Natural killer cell (primary cell): Measurements from ENCODE around the gene RGS6. TPM values are rescaled to one million over a fixed set of nuclear protein-coding genes. Genes with fewer than 3 reads are reported as not detected.

ENCODE experiments used
- ATAC-seq, 3 donors: fragments of 150-1000 bp in 2 of 3; fragments of 200-7000 bp in 1 of 3; cut with Tn5 transposase; 1 replicate in 1 of 3; 2 replicates in 2 of 3; pipeline ENCODE4 v1.10.0; 2021; ENCODE audit warnings: mild to moderate bottlenecking in 2 of 3, moderate library complexity in 2 of 3
- DNase-seq, 2 donors: peaks; one replicate each; pipeline versions ENCODE4 v3.0.0 to v3.0.0-alpha.2; 2013 to 2021; ENCODE audit warnings: mixed read lengths in 1 of 2
- H3K27ac ChIP-seq: one replicate; pipeline ENCODE4 v1.5.1; 2013; ENCODE audit warnings: mild to moderate bottlenecking, low read length
- H3K27me3 ChIP-seq: one replicate; pipeline ENCODE4 v1.6.1; 2013; ENCODE audit warnings: low read length; ENCODE audit not compliant: control insufficient read depth, insufficient read depth
- H3K36me3 ChIP-seq: one replicate; pipeline ENCODE4 v1.6.1; 2013; ENCODE audit warnings: low read length; ENCODE audit not compliant: control insufficient read depth, insufficient read depth
- H3K4me1 ChIP-seq: one replicate; pipeline ENCODE4 v1.6.1; 2013; ENCODE audit warnings: low read length; ENCODE audit not compliant: control insufficient read depth, insufficient read depth
- H3K4me3 ChIP-seq: one replicate; pipeline ENCODE4 v1.5.1; 2013; ENCODE audit warnings: low read length
- H3K9me3 ChIP-seq: one replicate; pipeline ENCODE4 v1.6.1; 2013; ENCODE audit warnings: low read length; ENCODE audit not compliant: control insufficient read depth, insufficient read depth
- H3K27ac Mint-ChIP-seq, 2 donors: one replicate each; pipeline ENCODE4 v1.8.0; 2022; ENCODE audit warnings: mild to moderate bottlenecking in 2 of 2, mixed read lengths in 2 of 2, moderate library complexity in 1 of 2
- H3K27me3 Mint-ChIP-seq, 2 donors: one replicate each; pipeline ENCODE4 v1.8.0; 2022; ENCODE audit warnings: low read depth in 2 of 2, mixed read lengths in 2 of 2
- H3K36me3 Mint-ChIP-seq: one replicate; pipeline ENCODE4 v1.8.0; 2022; ENCODE audit warnings: mixed read lengths
- H3K4me1 Mint-ChIP-seq, 2 donors: one replicate each; pipeline ENCODE4 v1.8.0; 2022; ENCODE audit warnings: mixed read lengths in 2 of 2
- H3K4me3 Mint-ChIP-seq: one replicate; pipeline ENCODE4 v1.8.0; 2022; ENCODE audit warnings: mild to moderate bottlenecking, moderate library complexity, mixed read lengths
- H3K9me3 Mint-ChIP-seq, 2 donors: one replicate each; pipeline ENCODE4 v1.8.0; 2022; ENCODE audit warnings: mixed read lengths in 2 of 2
- CTCF ChIP-seq: fragments of 200-600 bp; IDR thresholded peaks from one replicate; pipeline ENCODE4 v1.8.0; 2022; ENCODE audit warnings: antibody characterized with exemption
- WGBS: methylation state at CpG from one replicate; pipeline ENCODE4 v1.1.7; 2013; ENCODE audit warnings: missing lambda C conversion rate; ENCODE audit not compliant: insufficient coverage; 5-methylcytosine and 5-hydroxymethylcytosine counted together
- intact Hi-C: fragments of 100-400 bp; cut with micrococcal nuclease; formaldehyde crosslinking; loops from one replicate; pipeline ENCODE4 v1.14.2; 2022
- total RNA-seq, 4 donors: library from RNA; stranded (reverse); fragments of 120-200 nt in 1 of 4; gene quantifications; one replicate each; pipeline versions ENCODE4 v1.2.3 to v1.2.4, GENCODE V29; 2013 to 2022

Gene RGS6
- total RNA-seq, 3 donors from 2014 or later (not counting 1 experiment from before 2014, with no cell fraction given) = 0.75 to 1.4 TPM; not detected in 1

DNA sequence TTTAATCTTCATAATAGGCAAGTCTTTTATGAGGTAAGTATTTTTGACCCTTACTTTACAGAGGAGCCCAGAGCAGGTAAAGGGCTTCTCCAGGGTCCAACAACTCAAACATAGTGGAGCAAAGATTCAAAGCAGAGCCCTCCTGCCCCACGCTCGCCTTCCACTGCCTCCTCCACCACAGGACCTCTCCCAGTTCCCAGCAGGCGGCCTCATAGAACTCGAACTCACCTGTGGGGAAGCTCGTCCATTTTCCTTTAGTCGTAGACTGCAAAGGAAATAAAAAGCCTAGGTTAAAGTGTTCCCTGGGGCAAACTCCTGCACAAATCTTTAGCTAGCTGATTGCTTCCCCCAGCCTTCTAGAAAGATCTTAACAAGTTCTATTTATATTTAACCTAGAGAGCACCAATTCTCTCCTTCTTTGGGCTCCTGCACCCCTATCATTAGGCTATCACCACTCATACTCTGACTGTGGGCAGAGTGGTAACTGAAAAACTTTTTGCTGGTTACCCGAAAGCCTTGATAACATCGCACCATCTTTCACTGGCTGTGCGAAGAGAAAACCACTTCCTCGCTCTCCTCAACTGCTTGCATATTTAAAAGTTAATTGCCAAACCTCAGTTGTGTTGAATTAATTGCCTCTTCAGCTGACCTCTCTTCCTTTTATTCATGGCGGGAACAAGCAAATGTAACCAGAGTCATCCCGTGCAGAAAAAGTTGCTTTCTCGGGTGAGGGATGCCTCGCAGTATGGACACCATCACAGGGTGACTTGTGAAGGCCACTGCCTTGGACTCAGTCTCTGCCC lies 662.1 kb downstream of the RGS6 start:
- peaks cover 54 to 56% of the 10 kb centered on the region in 2 donors for H3K4me1 Mint-ChIP-seq
- peak overlapping the region; percentile 19 to 28 for H3K27ac Mint-ChIP-seq
- H3K9me3 Mint-ChIP-seq = no peaks in the 10 kb centered on the region
- H3K4me3 Mint-ChIP-seq = peak overlapping the region; percentile 77
- no peak overlapping the region for H3K27ac ChIP-seq
- H3K36me3 ChIP-seq = no peaks in the 10 kb centered on the region
- H3K4me3 ChIP-seq = no peak overlapping the region
- ATAC-seq (peak; percentile 86 to 96 (median 88)), DNase-seq (peak; percentile 44 to 74)
- no peak for TF ChIP-seq CTCF
- H3K27me3 Mint-ChIP-seq = peaks cover 72% of the 10 kb centered on the region in 2 donors
- H3K27me3 ChIP-seq = peaks cover 49% of the 10 kb centered on the region
- intact Hi-C loops = loop anchor here (2.0 to 5.0 kb wide), 4 partner anchors 75 to 298 kb away; partner anchors contain the start of gene DPF3
- H3K4me1 ChIP-seq = peaks cover 50% of the 10 kb centered on the region
- H3K36me3 Mint-ChIP-seq = no peaks in the 10 kb centered on the region
- no peaks in the 10 kb centered on the region for H3K9me3 ChIP-seq
- WGBS = 12% methylated on average over 14 of the region's 14 CpGs

- H3K4me3 Mint-ChIP-seq = peak overlapping the region; percentile 11
- TF ChIP-seq CTCF = no peak
- peaks cover 64 to 68% of the 10 kb centered on the region in 2 donors for H3K27me3 Mint-ChIP-seq
- Histone ChIP-seq H3K4me3 (no peak overlapping the region), H3K4me1 (peaks cover 50% of the 10 kb centered on the region), H3K36me3 (no peaks in the 10 kb centered on the region), H3K27me3 (peaks cover 46% of the 10 kb centered on the region), H3K9me3 (no peaks in the 10 kb centered on the region), H3K27ac (no peak overlapping the region)
- intact Hi-C loops = loop anchor here (2.0 kb wide), 2 partner anchors 77 to 121 kb away; no protein-coding TSS in a partner anchor
- H3K27ac Mint-ChIP-seq = no peak overlapping the region
- WGBS = 91% methylated on average over 8 of the region's 8 CpGs
- peaks cover 49 to 52% of the 10 kb centered on the region in 2 donors for H3K4me1 Mint-ChIP-seq
- no peaks in the 10 kb centered on the region for H3K9me3 Mint-ChIP-seq
- no peaks in the 10 kb centered on the region for H3K36me3 Mint-ChIP-seq
- DNase-seq (no peak), ATAC-seq (no peak)
Measured at GRCh38 chr14:72595152-72595862, 663.1 kb downstream of the RGS6 start.

DNA sequence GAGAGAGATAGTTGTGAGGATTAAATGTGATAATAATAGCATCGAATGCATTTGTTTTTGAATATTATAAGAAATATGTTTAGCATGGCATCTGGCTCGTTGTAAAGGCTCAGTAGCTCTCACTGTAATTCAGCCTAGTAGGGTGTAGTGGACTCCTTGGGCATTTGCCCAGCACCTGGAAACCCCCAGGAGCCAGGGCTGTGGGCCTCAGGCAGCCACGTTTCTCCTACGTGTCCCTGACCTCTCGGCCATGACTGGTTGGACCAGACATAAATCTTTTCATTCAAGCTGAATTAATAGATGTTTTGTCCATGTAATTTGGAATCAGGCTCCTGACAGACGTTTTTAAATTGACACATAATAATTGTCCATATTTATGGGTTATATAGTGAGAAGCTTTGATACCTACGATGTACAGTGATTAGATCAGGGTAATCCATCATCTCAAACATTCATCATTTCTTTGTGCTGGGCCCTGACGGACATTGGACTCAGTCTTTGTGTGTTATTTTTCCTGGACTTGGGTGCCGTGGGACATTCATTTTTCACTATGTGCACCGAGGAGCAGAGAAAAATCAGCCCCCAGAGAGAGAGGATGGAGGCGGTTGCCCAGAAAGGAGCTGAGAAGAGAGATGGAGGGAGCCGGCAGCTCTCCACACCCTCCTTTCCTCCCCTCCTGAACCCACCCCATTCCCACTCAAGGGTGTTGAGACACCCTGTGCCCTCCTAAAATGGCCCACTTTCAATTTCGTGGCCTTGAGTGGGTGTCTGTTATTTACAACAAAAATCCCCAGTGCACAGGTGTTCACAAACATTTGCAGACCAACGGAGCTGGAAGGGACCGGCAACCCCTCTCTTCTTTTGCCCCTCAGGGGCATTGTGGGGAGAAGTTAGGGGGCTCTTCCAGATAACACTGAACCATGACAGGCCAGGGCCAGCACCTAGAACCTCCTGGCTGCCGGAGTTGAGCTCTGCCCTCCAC lies 665.3 kb downstream of the RGS6 start:
- intact Hi-C loops = no loop called here
- Histone ChIP-seq H3K36me3 (no peaks in the 10 kb centered on the region), H3K9me3 (no peaks in the 10 kb centered on the region), H3K4me1 (peaks cover 34% of the 10 kb centered on the region), H3K27ac (no peak overlapping the region), H3K4me3 (no peak overlapping the region), H3K27me3 (peaks cover 32% of the 10 kb centered on the region)
- 83% methylated on average over 12 of the region's 16 CpGs for WGBS
- Mint-ChIP-seq H3K4me1 (peaks cover 31 to 40% of the 10 kb centered on the region in 2 donors), H3K4me3 (no peak overlapping the region), H3K27ac (no peak overlapping the region), H3K36me3 (no peaks in the 10 kb centered on the region), H3K27me3 (peaks cover 60 to 66% of the 10 kb centered on the region in 2 donors), H3K9me3 (no peaks in the 10 kb centered on the region)
- no peak for DNase-seq
- TF ChIP-seq CTCF = no peak
- ATAC-seq = no peak
